Measurements from ENCODE around the gene PRH1.

- TF ChIP-seq, protein P1, sequence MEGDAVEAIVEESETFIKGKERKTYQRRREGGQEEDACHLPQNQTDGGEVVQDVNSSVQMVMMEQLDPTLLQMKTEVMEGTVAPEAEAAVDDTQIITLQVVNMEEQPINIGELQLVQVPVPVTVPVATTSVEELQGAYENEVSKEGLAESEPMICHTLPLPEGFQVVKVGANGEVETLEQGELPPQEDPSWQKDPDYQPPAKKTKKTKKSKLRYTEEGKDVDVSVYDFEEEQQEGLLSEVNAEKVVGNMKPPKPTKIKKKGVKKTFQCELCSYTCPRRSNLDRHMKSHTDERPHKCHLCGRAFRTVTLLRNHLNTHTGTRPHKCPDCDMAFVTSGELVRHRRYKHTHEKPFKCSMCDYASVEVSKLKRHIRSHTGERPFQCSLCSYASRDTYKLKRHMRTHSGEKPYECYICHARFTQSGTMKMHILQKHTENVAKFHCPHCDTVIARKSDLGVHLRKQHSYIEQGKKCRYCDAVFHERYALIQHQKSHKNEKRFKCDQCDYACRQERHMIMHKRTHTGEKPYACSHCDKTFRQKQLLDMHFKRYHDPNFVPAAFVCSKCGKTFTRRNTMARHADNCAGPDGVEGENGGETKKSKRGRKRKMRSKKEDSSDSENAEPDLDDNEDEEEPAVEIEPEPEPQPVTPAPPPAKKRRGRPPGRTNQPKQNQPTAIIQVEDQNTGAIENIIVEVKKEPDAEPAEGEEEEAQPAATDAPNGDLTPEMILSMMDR (IDR thresholded peaks at IDR 0.05; ENCODE audit: borderline replicate concordance, extremely low read depth, low read length, poor library complexity, severe bottlenecking), result no peak
- TF ChIP-seq EZH2 (IDR thresholded peaks at IDR 0.05; ENCODE audit: borderline replicate concordance, low read depth, low read length, severe bottlenecking), result no peak
These were observed 20.4 kb downstream of the PRH1 start for GRCh38 chr12:10863512-10864218.
